ENCODE measurements around the gene ZNF431.
"Not testable (repeated sequence)": the region's sequence is repeated elsewhere in the genome, so short reads cannot be mapped to it uniquely, and the experiment has no call there.

ZNF431 gene

GRCh38 chr19:21141787-21142464 lies at the start of gene ZNF431:
TSS of gene ZNF431 (plus strand) at chr19:21142040. CDS start at chr19:21142184, 144 bp downstream.
- DNase-seq (ENCODE audit: low read depth): peak; percentile 80

- DNase-seq (ENCODE audit: low read depth): no peak
Observed at GRCh38 chr19:21092109-21092508, 49.7 kb upstream of the ZNF431 start.

- no peak for DNase-seq (ENCODE audit: low read depth)
Observed at GRCh38 chr19:21094347-21095025, 47.4 kb upstream of the ZNF431 start.

GRCh38 chr19:21098291-21098690 lies 43.5 kb upstream of the ZNF431 start:
- no peak for DNase-seq (ENCODE audit: low read depth)

- no peak for DNase-seq (ENCODE audit: low read depth)
Observed at GRCh38 chr19:21101521-21102242, 40.2 kb upstream of the ZNF431 start.

- no peak for DNase-seq (ENCODE audit: low read depth)
Observed at GRCh38 chr19:21109116-21109515, 32.7 kb upstream of the ZNF431 start.

GRCh38 chr19:21110183-21110582 lies 31.7 kb upstream of the ZNF431 start:
- no peak for DNase-seq (ENCODE audit: low read depth)

GRCh38 chr19:21115430-21115829 lies 26.4 kb upstream of the ZNF431 start:
- no peak for DNase-seq (ENCODE audit: low read depth)

GRCh38 chr19:21117041-21117907 lies 24.6 kb upstream of the ZNF431 start:
- DNase-seq (ENCODE audit: low read depth): no peak

GRCh38 chr19:21126078-21126477 lies 15.8 kb upstream of the ZNF431 start:
- no peak for DNase-seq (ENCODE audit: low read depth)

- DNase-seq (ENCODE audit: low read depth): no peak
Observed at GRCh38 chr19:21127001-21127400, 14.8 kb upstream of the ZNF431 start.

- no peak for DNase-seq (ENCODE audit: low read depth)
Observed at GRCh38 chr19:21127898-21128297, 13.9 kb upstream of the ZNF431 start.

GRCh38 chr19:21128901-21129698 lies 12.7 kb upstream of the ZNF431 start:
- DNase-seq (ENCODE audit: low read depth): no peak

- no peak for DNase-seq (ENCODE audit: low read depth)
Observed at GRCh38 chr19:21130097-21130775, 11.6 kb upstream of the ZNF431 start.

- no peak for DNase-seq (ENCODE audit: low read depth)
Observed at GRCh38 chr19:21133633-21134032, 8.2 kb upstream of the ZNF431 start.

GRCh38 chr19:21134934-21135366 lies 6.9 kb upstream of the ZNF431 start:
- no peak for DNase-seq (ENCODE audit: low read depth)

GRCh38 chr19:21135433-21135832 lies 6.4 kb upstream of the ZNF431 start:
- no peak for DNase-seq (ENCODE audit: low read depth)

- no peak for DNase-seq (ENCODE audit: low read depth)
Observed at GRCh38 chr19:21138130-21138529, 3.7 kb upstream of the ZNF431 start.

GRCh38 chr19:21141006-21141405 lies 834 bp upstream of the ZNF431 start:
- not testable (repeated sequence) for DNase-seq (ENCODE audit: low read depth)

- DNase-seq (ENCODE audit: low read depth): no peak
Observed at GRCh38 chr19:21143428-21143827, 1.6 kb downstream of the ZNF431 start.

GRCh38 chr19:21143854-21144253 lies 2.0 kb downstream of the ZNF431 start:
- DNase-seq (ENCODE audit: low read depth): no peak
